ENCODE results near the gene ZFP62. TPM values are rescaled to one million over a fixed set of nuclear protein-coding genes. Genes with fewer than 3 reads are reported as not detected.
A peak's percentile ranks its signal among the peaks of the same experiment; 100 is the strongest.

ZFP62 gene
- total and polyA plus RNA-seq, 8 donors = 10.4 to 23.9 (median 14.6) TPM

DNA sequence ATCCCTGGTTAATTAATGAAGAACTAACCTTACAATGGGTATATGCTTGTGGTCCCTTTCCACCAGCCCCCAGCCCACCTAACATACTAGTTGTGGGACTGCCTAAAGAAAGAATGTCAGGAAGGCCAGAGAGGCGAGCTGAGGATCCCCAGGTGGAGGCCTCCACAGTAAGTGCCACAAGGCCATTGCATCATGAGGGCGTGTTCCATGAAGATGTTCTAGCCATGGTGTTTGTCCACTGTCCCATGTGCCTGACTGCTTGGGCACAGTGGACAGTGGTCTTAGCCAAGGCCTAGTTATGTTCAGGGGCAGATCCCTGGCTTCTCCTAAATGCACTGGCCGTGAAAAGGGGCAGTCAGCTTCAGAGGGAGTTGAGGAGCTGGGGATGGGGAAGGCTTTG is 21.1 kb downstream of the ZFP62 start:
- Histone ChIP-seq H3K4me1 (no peaks in the 10 kb centered on the region), H3K27me3 (no peaks in the 10 kb centered on the region), H3K4me3 (no peak overlapping the region), H3K9me3 (no peaks in the 10 kb centered on the region), H3K27ac (no peak overlapping the region), H3K36me3 (peaks cover 0 to 11% (median 0%) of the 10 kb centered on the region in 3 donors)
- ATAC-seq = no peak
- no peak for FAIRE-seq
- intact Hi-C loops (cut with DNase I) = no loop called here
- no peak for DNase-seq
- 90 to 93% methylated on average over 3 of the region's 3 CpGs for WGBS, 2 donors
- TF ChIP-seq, protein P1, sequence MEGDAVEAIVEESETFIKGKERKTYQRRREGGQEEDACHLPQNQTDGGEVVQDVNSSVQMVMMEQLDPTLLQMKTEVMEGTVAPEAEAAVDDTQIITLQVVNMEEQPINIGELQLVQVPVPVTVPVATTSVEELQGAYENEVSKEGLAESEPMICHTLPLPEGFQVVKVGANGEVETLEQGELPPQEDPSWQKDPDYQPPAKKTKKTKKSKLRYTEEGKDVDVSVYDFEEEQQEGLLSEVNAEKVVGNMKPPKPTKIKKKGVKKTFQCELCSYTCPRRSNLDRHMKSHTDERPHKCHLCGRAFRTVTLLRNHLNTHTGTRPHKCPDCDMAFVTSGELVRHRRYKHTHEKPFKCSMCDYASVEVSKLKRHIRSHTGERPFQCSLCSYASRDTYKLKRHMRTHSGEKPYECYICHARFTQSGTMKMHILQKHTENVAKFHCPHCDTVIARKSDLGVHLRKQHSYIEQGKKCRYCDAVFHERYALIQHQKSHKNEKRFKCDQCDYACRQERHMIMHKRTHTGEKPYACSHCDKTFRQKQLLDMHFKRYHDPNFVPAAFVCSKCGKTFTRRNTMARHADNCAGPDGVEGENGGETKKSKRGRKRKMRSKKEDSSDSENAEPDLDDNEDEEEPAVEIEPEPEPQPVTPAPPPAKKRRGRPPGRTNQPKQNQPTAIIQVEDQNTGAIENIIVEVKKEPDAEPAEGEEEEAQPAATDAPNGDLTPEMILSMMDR (IDR thresholded peaks at IDR 0.05) = no peak

DNA sequence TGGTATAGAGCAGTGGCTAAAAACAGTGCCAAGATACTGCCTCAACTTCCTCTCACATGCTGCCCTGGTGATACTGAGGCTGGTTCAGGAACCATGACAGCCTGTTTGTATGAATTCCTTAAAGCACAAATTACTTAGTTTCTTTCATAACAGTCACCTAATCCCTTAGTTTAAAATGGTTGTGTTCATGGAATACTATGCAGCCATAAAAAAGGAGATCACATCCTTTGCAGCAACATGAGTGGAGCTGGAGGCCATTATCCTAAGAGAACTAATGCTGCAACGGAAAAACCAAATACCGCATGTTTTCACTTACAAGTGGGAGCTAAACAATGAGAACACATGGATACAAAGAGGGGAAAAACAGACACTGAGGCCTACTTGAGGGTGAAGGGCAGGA is 21.8 kb downstream of the ZFP62 start:
- H3K9me3 ChIP-seq = no peaks in the 10 kb centered on the region
- TF ChIP-seq, protein P1 (IDR thresholded peaks at IDR 0.05) = no peak
- DNase-seq = no peak
- 99 to 100% methylated on average over 2 of the region's 2 CpGs for WGBS, 2 donors
- H3K4me1 ChIP-seq = no peaks in the 10 kb centered on the region
- no peak for FAIRE-seq
- intact Hi-C loops (cut with DNase I) = no loop called here
- no peaks in the 10 kb centered on the region for H3K27me3 ChIP-seq
- H3K4me3 ChIP-seq = no peak overlapping the region
- H3K36me3 ChIP-seq = peaks cover 0 to 11% (median 0%) of the 10 kb centered on the region in 3 donors
- no peak for ATAC-seq
- no peak overlapping the region for H3K27ac ChIP-seq

DNA sequence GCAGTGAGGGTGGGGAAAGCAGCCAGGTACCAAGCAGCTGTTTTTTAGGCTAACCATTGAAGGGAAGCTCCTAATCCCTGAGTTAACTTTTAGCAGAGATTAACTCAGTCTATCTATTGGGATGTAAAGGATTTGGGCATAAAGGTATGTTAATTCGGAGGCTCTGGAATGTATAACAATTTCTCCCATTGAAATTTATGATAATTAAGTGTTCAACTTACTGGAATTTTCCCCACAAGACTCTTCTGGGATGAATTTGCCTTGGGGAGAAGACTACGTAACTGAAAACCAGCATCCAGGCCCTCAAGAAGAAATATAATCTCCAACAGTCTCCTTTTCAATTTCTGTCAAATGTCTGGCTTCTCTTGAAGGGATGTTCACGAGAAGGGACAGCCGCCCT is 23.6 kb downstream of the ZFP62 start:
- no peak for FAIRE-seq
- Histone ChIP-seq H3K4me3 (no peak overlapping the region), H3K36me3 (peaks cover 0 to 11% (median 0%) of the 10 kb centered on the region in 3 donors), H3K9me3 (no peaks in the 10 kb centered on the region), H3K27ac (no peak overlapping the region), H3K27me3 (no peaks in the 10 kb centered on the region), H3K4me1 (peaks cover 0 to 5% (median 4%) of the 10 kb centered on the region in 3 donors)
- 94 to 99% methylated on average over 4 of the region's 4 CpGs for WGBS, 2 donors
- no peak for DNase-seq
- no peak for ATAC-seq
- intact Hi-C loops (cut with DNase I) = no loop called here
- TF ChIP-seq, protein P1 (IDR thresholded peaks at IDR 0.05) = no peak

DNA sequence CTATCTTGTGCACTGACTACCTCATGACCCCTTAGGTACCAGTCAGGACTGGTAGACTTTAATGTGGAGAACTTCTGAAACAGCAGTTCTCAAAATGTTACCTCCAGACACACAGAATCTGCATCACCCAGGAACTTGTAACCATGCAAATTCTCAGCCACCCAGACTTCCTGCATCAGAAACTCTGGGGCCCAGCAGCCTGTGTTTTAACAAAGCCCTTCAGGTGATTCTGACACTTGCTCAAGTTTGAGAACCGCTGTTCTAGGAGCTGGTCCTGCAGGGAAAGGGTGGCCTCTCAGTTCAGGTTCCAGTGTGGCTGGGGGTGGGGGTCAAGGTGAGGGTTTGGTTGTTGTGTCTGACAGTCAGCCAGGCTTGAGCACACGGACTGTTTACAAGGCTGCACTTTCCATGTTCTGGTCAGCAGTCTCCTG is 28.4 kb downstream of the ZFP62 start:
- Histone ChIP-seq H3K36me3 (peaks cover 0 to 11% (median 0%) of the 10 kb centered on the region in 3 donors), H3K27me3 (no peaks in the 10 kb centered on the region), H3K4me1 (peaks cover 0 to 18% (median 15%) of the 10 kb centered on the region in 3 donors), H3K4me3 (peak overlapping the region in 2 of 4 donors; percentile 76 to 89), H3K9me3 (no peaks in the 10 kb centered on the region), H3K27ac (no peak overlapping the region)
- ATAC-seq (no peak), DNase-seq (no peak), FAIRE-seq (no peak)
- intact Hi-C loops (cut with DNase I) = no loop called here
- WGBS, 2 donors = 48 to 55% methylated on average over 2 of the region's 2 CpGs
- TF ChIP-seq, protein P1 (IDR thresholded peaks at IDR 0.05) = no peak

Measured in pancreas (tissue), 10 donors.